Measurements from ENCODE around the gene TMEM63A. TPM values are rescaled to one million over a fixed set of nuclear protein-coding genes. Genes with fewer than 3 reads are reported as not detected.

TMEM63A gene
- total and polyA plus RNA-seq, 11 donors, result 13.7 to 42.7 (median 25.3) TPM

DNA sequence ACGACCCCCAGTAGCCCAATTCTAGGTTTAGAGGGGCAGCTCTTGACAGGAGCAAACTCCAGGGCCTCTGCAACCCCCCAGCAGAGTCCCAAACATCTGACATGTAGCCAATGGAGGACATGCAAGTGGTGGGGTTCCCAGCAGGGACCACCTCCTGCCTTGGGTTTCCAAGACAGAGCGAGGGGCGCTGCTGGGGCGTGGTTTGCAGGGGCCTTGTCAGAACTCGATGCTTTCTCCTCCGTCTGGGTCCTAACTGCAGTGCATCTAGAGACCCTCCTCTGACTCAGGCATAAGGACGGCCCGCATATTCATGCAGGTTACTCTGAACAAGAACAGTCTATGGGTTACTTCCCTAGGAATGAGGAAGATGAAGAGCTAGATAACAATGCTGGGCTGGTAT is 55.1 kb downstream of the TMEM63A start:
- no peak for ATAC-seq
- WGBS, 4 donors, result 74 to 82% (median 79%) methylated on average over 8 of the region's 8 CpGs
- Histone ChIP-seq H3K4me3 (no peak overlapping the region), H3K9me3 (no peaks in the 10 kb centered on the region), H3K4me1 (peaks cover 3 to 48% (median 34%) of the 10 kb centered on the region in 12 donors), H3K27me3 (no peaks in the 10 kb centered on the region), H3K27ac (no peak overlapping the region), H3K36me3 (peaks cover 0 to 43% (median 32%) of the 10 kb centered on the region in 9 donors)
- DNase-seq, result no peak
- TF ChIP-seq POLR2A (IDR thresholded peaks at IDR 0.05) (no peak), CTCF (IDR thresholded peaks at IDR 0.05) (no peak)
- intact Hi-C loops (cut with DNase I), result no loop called here

DNA sequence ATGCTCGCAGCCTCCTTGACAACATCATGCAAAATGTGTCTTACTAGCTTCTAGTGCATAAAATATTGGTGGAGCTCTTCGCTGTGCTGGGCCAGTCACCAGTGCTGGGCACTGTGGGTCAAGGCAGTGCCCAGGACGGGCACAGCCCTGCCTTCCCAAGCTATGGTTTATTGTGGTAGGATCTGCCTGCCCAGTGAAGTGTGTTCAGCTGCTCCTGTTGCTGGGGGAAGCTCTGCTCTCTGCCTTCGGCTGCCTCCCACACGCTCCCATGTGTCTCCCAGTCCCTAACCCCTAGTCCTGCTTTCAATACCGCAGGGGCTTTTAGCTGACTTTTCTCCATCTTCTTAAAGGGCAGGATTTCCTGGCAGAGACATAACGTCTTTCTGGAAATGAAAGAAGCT is 56.6 kb downstream of the TMEM63A start:
- no peak for DNase-seq
- Histone ChIP-seq H3K4me1 (peaks cover 3 to 52% (median 34%) of the 10 kb centered on the region in 12 donors), H3K27me3 (no peaks in the 10 kb centered on the region), H3K27ac (peak overlapping the region in 7 of 12 donors; percentile 7 to 48 (median 19)), H3K9me3 (no peaks in the 10 kb centered on the region), H3K36me3 (peaks cover 0 to 34% (median 18%) of the 10 kb centered on the region in 9 donors), H3K4me3 (no peak overlapping the region)
- WGBS, 4 donors, result 51 to 68% (median 56%) methylated on average over 7 of the region's 7 CpGs
- peak in 3 of 4 donors; percentile 40 to 56 (median 42) for ATAC-seq
- no peak for TF ChIP-seq POLR2A (IDR thresholded peaks at IDR 0.05)
- no peak for TF ChIP-seq CTCF (IDR thresholded peaks at IDR 0.05)
- intact Hi-C loops (cut with DNase I), result no loop called here

DNA sequence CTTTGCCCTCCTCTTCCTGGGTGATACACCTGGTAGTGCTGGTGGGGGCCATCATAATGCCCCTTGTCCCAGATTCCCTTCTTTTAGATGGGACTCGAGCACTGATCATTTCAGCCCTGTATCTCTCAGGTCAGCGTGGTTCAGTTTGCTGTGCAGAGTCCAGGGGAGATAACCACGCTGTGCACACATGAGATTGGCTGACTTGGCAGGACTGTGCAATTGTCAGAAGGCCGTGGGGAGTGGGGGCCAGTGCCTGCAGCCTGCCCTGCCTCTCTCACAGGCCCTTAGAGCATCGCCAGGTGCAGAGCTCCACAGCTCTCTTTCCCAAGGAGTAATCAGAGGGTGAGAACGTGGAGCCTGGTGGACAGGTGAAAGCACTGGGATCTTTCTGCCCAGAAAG is 57.1 kb downstream of the TMEM63A start:
- H3K9me3 ChIP-seq, result no peaks in the 10 kb centered on the region
- TF ChIP-seq POLR2A (IDR thresholded peaks at IDR 0.05), result no peak
- TF ChIP-seq CTCF (IDR thresholded peaks at IDR 0.05), result no peak
- intact Hi-C loops (cut with DNase I), result no loop called here
- ATAC-seq, result peak in 3 of 4 donors; percentile 14 to 16 (median 14)
- no peak for DNase-seq
- WGBS, 4 donors, result 63 to 74% (median 67%) methylated on average over 6 of the region's 6 CpGs
- peaks cover 3 to 53% (median 35%) of the 10 kb centered on the region in 12 donors for H3K4me1 ChIP-seq
- H3K27ac ChIP-seq, result peak overlapping the region in 3 of 12 donors; percentile 10 to 37 (median 19)
- H3K4me3 ChIP-seq, result no peak overlapping the region
- no peaks in the 10 kb centered on the region for H3K27me3 ChIP-seq
- H3K36me3 ChIP-seq, result peaks cover 0 to 29% (median 12%) of the 10 kb centered on the region in 9 donors

DNA sequence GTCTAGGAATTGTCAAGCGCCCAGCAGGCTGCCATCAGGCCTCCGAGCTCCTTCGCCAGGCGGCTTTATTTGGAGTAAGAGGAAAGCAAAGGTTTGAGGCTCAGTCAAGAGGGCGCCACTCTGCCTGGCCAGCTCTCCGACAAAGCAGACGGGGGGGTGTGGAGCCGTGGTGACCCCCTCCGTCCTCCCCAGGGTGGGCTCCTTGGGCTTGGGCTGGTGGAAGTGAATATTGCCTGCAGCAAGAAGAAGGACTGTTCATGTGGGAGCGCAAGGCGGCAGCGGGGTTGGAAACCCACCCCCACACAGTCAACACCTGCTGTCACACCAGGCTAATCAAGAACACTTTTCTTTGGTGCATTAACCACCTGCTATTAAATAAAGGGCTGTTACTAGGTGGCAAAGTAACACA is 57.6 kb downstream of the TMEM63A start:
- no peak overlapping the region for H3K4me3 ChIP-seq
- no peaks in the 10 kb centered on the region for H3K27me3 ChIP-seq
- TF ChIP-seq CTCF (IDR thresholded peaks at IDR 0.05), result no peak
- intact Hi-C loops (cut with DNase I), result no loop called here
- DNase-seq (no peak), ATAC-seq (no peak)
- peaks cover 3 to 59% (median 39%) of the 10 kb centered on the region in 12 donors for H3K4me1 ChIP-seq
- H3K36me3 ChIP-seq, result peaks cover 0 to 25% (median 7%) of the 10 kb centered on the region in 9 donors
- peak overlapping the region in 1 of 12 donors; percentile 19 for H3K27ac ChIP-seq
- H3K9me3 ChIP-seq, result no peaks in the 10 kb centered on the region
- WGBS, 4 donors, result 89 to 95% (median 91%) methylated on average over 5 to 12 of the region's 12 CpGs

All from heart left ventricle (tissue), 16 donors.